ENCODE results near the gene QTRT2.

DNA sequence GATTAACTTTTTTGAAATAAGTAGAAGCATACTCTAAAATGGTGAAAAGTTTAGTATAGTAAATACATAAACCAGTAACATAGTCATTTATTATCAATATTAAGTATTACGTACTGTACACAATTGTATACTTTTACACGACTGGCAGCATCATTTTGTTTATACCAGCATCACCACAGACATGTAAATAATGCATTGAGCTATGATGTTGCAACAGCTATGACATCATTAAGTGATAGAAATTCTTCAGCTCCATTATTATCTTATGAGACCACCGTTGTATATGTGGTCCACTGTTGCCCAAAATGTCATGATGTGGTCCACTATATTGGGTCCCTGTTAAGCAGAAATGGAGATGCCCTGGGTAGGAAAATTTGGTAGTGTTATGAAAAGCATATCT lies 71.0 kb downstream of the QTRT2 start:
- TF ChIP-seq, protein P1, sequence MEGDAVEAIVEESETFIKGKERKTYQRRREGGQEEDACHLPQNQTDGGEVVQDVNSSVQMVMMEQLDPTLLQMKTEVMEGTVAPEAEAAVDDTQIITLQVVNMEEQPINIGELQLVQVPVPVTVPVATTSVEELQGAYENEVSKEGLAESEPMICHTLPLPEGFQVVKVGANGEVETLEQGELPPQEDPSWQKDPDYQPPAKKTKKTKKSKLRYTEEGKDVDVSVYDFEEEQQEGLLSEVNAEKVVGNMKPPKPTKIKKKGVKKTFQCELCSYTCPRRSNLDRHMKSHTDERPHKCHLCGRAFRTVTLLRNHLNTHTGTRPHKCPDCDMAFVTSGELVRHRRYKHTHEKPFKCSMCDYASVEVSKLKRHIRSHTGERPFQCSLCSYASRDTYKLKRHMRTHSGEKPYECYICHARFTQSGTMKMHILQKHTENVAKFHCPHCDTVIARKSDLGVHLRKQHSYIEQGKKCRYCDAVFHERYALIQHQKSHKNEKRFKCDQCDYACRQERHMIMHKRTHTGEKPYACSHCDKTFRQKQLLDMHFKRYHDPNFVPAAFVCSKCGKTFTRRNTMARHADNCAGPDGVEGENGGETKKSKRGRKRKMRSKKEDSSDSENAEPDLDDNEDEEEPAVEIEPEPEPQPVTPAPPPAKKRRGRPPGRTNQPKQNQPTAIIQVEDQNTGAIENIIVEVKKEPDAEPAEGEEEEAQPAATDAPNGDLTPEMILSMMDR (IDR thresholded peaks at IDR 0.05), result no peak
- TF ChIP-seq MYC (IDR thresholded peaks at IDR 0.05; ENCODE audit: borderline replicate concordance, low read length), result no peak
- TF ChIP-seq RFX5 (IDR thresholded peaks at IDR 0.05), result no peak
- TF ChIP-seq SREBF2 (IDR thresholded peaks at IDR 0.05), result no peak
- no peak for TF ChIP-seq GATA3 (IDR thresholded peaks at IDR 0.05; ENCODE audit: borderline replicate concordance)
- TF ChIP-seq POLR2A (IDR thresholded peaks at IDR 0.05; ENCODE audit: low read length), result no peak
- TF ChIP-seq JUN (IDR thresholded peaks at IDR 0.05), result no peak
- TF ChIP-seq, protein P2, sequence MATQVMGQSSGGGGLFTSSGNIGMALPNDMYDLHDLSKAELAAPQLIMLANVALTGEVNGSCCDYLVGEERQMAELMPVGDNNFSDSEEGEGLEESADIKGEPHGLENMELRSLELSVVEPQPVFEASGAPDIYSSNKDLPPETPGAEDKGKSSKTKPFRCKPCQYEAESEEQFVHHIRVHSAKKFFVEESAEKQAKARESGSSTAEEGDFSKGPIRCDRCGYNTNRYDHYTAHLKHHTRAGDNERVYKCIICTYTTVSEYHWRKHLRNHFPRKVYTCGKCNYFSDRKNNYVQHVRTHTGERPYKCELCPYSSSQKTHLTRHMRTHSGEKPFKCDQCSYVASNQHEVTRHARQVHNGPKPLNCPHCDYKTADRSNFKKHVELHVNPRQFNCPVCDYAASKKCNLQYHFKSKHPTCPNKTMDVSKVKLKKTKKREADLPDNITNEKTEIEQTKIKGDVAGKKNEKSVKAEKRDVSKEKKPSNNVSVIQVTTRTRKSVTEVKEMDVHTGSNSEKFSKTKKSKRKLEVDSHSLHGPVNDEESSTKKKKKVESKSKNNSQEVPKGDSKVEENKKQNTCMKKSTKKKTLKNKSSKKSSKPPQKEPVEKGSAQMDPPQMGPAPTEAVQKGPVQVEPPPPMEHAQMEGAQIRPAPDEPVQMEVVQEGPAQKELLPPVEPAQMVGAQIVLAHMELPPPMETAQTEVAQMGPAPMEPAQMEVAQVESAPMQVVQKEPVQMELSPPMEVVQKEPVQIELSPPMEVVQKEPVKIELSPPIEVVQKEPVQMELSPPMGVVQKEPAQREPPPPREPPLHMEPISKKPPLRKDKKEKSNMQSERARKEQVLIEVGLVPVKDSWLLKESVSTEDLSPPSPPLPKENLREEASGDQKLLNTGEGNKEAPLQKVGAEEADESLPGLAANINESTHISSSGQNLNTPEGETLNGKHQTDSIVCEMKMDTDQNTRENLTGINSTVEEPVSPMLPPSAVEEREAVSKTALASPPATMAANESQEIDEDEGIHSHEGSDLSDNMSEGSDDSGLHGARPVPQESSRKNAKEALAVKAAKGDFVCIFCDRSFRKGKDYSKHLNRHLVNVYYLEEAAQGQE (IDR thresholded peaks at IDR 0.05), result no peak
- TF ChIP-seq, protein P3, sequence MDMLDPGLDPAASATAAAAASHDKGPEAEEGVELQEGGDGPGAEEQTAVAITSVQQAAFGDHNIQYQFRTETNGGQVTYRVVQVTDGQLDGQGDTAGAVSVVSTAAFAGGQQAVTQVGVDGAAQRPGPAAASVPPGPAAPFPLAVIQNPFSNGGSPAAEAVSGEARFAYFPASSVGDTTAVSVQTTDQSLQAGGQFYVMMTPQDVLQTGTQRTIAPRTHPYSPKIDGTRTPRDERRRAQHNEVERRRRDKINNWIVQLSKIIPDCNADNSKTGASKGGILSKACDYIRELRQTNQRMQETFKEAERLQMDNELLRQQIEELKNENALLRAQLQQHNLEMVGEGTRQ (IDR thresholded peaks at IDR 0.05), result no peak
- TF ChIP-seq PHF8 (IDR thresholded peaks at IDR 0.05; ENCODE audit: borderline replicate concordance, low read depth), result no peak
- no peak for TF ChIP-seq JUNB (IDR thresholded peaks at IDR 0.05)

All from A549 (cell line).